ENCODE results near the gene NETO1.

GRCh38 chr18:72849671-72850070 lies 18.1 kb downstream of the NETO1 start:
- TF ChIP-seq, protein P1, sequence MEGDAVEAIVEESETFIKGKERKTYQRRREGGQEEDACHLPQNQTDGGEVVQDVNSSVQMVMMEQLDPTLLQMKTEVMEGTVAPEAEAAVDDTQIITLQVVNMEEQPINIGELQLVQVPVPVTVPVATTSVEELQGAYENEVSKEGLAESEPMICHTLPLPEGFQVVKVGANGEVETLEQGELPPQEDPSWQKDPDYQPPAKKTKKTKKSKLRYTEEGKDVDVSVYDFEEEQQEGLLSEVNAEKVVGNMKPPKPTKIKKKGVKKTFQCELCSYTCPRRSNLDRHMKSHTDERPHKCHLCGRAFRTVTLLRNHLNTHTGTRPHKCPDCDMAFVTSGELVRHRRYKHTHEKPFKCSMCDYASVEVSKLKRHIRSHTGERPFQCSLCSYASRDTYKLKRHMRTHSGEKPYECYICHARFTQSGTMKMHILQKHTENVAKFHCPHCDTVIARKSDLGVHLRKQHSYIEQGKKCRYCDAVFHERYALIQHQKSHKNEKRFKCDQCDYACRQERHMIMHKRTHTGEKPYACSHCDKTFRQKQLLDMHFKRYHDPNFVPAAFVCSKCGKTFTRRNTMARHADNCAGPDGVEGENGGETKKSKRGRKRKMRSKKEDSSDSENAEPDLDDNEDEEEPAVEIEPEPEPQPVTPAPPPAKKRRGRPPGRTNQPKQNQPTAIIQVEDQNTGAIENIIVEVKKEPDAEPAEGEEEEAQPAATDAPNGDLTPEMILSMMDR (IDR thresholded peaks at IDR 0.05; ENCODE audit: low read depth, low read length, missing input control): no peak
- TF ChIP-seq, protein P2, sequence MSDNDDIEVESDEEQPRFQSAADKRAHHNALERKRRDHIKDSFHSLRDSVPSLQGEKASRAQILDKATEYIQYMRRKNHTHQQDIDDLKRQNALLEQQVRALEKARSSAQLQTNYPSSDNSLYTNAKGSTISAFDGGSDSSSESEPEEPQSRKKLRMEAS (IDR thresholded peaks at IDR 0.05): no peak
- TF ChIP-seq YY1 (IDR thresholded peaks at IDR 0.05): no peak
- no peak for TF ChIP-seq JUND (IDR thresholded peaks at IDR 0.05)
- TF ChIP-seq TAF1 (conservative IDR thresholded peaks at IDR 0.05): no peak
- TF ChIP-seq GABPA (IDR thresholded peaks at IDR 0.05 in 1 of 2, conservative IDR thresholded peaks at IDR 0.05 in 1 of 2): no peak
